ENCODE results near the gene POU6F2. TPM values are rescaled to one million over a fixed set of nuclear protein-coding genes. Genes with fewer than 3 reads are reported as not detected.
"Not testable (repeated sequence)": the region's sequence is repeated elsewhere in the genome, so short reads cannot be mapped to it uniquely, and the experiment has no call there.

Gene POU6F2
- not detected for total RNA-seq

- Histone ChIP-seq H3K4me3 (ENCODE audit: low read length) (no peak within 1 kb of the TSS), H3K27me3 (ENCODE audit: insufficient read depth, low read length) (peaks cover 54% of the 10 kb centered on the region)
Measured at GRCh38 chr7:38977685-38978084, at the start of gene POU6F2. POU6F2 (plus strand) TSS chr7:38977909; CDS start chr7:38977954, 45 bp downstream.

GRCh38 chr7:38928506-38928905, 49.2 kb upstream of the POU6F2 start:
- no peaks in the 10 kb centered on the region for H3K9me3 ChIP-seq (ENCODE audit: low read depth, low read length)
- H3K4me3 ChIP-seq (ENCODE audit: low read length) = no peak overlapping the region
- peaks cover 21% of the 10 kb centered on the region for H3K4me1 ChIP-seq (ENCODE audit: insufficient read depth, low read length)
- H3K27me3 ChIP-seq (ENCODE audit: insufficient read depth, low read length) = no peaks in the 10 kb centered on the region

More at GRCh38 chr7:38977685-38978084, at the start of gene POU6F2:
- no peaks in the 10 kb centered on the region for H3K9me3 ChIP-seq (ENCODE audit: low read depth, low read length)
- no peaks in the 10 kb centered on the region for H3K4me1 ChIP-seq (ENCODE audit: insufficient read depth, low read length)

GRCh38 chr7:38929460-38930171, 48.1 kb upstream of the POU6F2 start:
- H3K4me1 ChIP-seq (ENCODE audit: insufficient read depth, low read length) = peaks cover 21% of the 10 kb centered on the region

GRCh38 chr7:38932509-38933168, 45.1 kb upstream of the POU6F2 start:
- no peaks in the 10 kb centered on the region for H3K27me3 ChIP-seq (ENCODE audit: insufficient read depth, low read length)
- no peaks in the 10 kb centered on the region for H3K9me3 ChIP-seq (ENCODE audit: low read depth, low read length)
- H3K4me3 ChIP-seq (ENCODE audit: low read length) = no peak overlapping the region
- H3K4me1 ChIP-seq (ENCODE audit: insufficient read depth, low read length) = peaks cover 21% of the 10 kb centered on the region

More at GRCh38 chr7:38929460-38930171, 48.1 kb upstream of the POU6F2 start:
- Histone ChIP-seq H3K4me3 (ENCODE audit: low read length) (no peak overlapping the region), H3K9me3 (ENCODE audit: low read depth, low read length) (no peaks in the 10 kb centered on the region), H3K27me3 (ENCODE audit: insufficient read depth, low read length) (no peaks in the 10 kb centered on the region)

GRCh38 chr7:38934051-38934450, 43.7 kb upstream of the POU6F2 start:
- peaks cover 10% of the 10 kb centered on the region for H3K4me1 ChIP-seq (ENCODE audit: insufficient read depth, low read length)
- H3K9me3 ChIP-seq (ENCODE audit: low read depth, low read length) = no peaks in the 10 kb centered on the region

GRCh38 chr7:38934536-38934935, 43.2 kb upstream of the POU6F2 start:
- no peaks in the 10 kb centered on the region for H3K27me3 ChIP-seq (ENCODE audit: insufficient read depth, low read length)
- no peaks in the 10 kb centered on the region for H3K9me3 ChIP-seq (ENCODE audit: low read depth, low read length)
- peaks cover 9% of the 10 kb centered on the region for H3K4me1 ChIP-seq (ENCODE audit: insufficient read depth, low read length)
- H3K4me3 ChIP-seq (ENCODE audit: low read length) = no peak overlapping the region

More at GRCh38 chr7:38934051-38934450, 43.7 kb upstream of the POU6F2 start:
- Histone ChIP-seq H3K4me3 (ENCODE audit: low read length) (no peak overlapping the region), H3K27me3 (ENCODE audit: insufficient read depth, low read length) (no peaks in the 10 kb centered on the region)

- no peaks in the 10 kb centered on the region for H3K4me1 ChIP-seq (ENCODE audit: insufficient read depth, low read length)
- H3K27me3 ChIP-seq (ENCODE audit: insufficient read depth, low read length) = no peaks in the 10 kb centered on the region
- no peak overlapping the region for H3K4me3 ChIP-seq (ENCODE audit: low read length)
- H3K9me3 ChIP-seq (ENCODE audit: low read depth, low read length) = no peaks in the 10 kb centered on the region
Measured at GRCh38 chr7:38936641-38937040, 41.1 kb upstream of the POU6F2 start.

- H3K4me3 ChIP-seq (ENCODE audit: low read length) = no peak overlapping the region
- no peaks in the 10 kb centered on the region for H3K4me1 ChIP-seq (ENCODE audit: insufficient read depth, low read length)
- H3K27me3 ChIP-seq (ENCODE audit: insufficient read depth, low read length) = no peaks in the 10 kb centered on the region
- no peaks in the 10 kb centered on the region for H3K9me3 ChIP-seq (ENCODE audit: low read depth, low read length)
Measured at GRCh38 chr7:38938001-38938485, 39.7 kb upstream of the POU6F2 start.

GRCh38 chr7:38938589-38938988, 39.1 kb upstream of the POU6F2 start:
- H3K4me1 ChIP-seq (ENCODE audit: insufficient read depth, low read length) = no peaks in the 10 kb centered on the region
- H3K4me3 ChIP-seq (ENCODE audit: low read length) = no peak overlapping the region
- H3K9me3 ChIP-seq (ENCODE audit: low read depth, low read length) = no peaks in the 10 kb centered on the region
- H3K27me3 ChIP-seq (ENCODE audit: insufficient read depth, low read length) = no peaks in the 10 kb centered on the region

GRCh38 chr7:38940774-38941173, 36.9 kb upstream of the POU6F2 start:
- H3K9me3 ChIP-seq (ENCODE audit: low read depth, low read length) = no peaks in the 10 kb centered on the region
- H3K4me3 ChIP-seq (ENCODE audit: low read length) = no peak overlapping the region
- H3K27me3 ChIP-seq (ENCODE audit: insufficient read depth, low read length) = no peaks in the 10 kb centered on the region
- H3K4me1 ChIP-seq (ENCODE audit: insufficient read depth, low read length) = no peaks in the 10 kb centered on the region

- H3K4me3 ChIP-seq (ENCODE audit: low read length) = no peak overlapping the region
- no peaks in the 10 kb centered on the region for H3K4me1 ChIP-seq (ENCODE audit: insufficient read depth, low read length)
- no peaks in the 10 kb centered on the region for H3K27me3 ChIP-seq (ENCODE audit: insufficient read depth, low read length)
- H3K9me3 ChIP-seq (ENCODE audit: low read depth, low read length) = no peaks in the 10 kb centered on the region
Measured at GRCh38 chr7:38942431-38943051, 35.2 kb upstream of the POU6F2 start.

GRCh38 chr7:38947541-38947940, 30.2 kb upstream of the POU6F2 start:
- H3K4me3 ChIP-seq (ENCODE audit: low read length); H3K4me1 ChIP-seq (ENCODE audit: insufficient read depth, low read length); H3K27me3 ChIP-seq (ENCODE audit: insufficient read depth, low read length); H3K9me3 ChIP-seq (ENCODE audit: low read depth, low read length): not testable (repeated sequence)

- Histone ChIP-seq H3K4me3 (ENCODE audit: low read length) (no peak overlapping the region), H3K9me3 (ENCODE audit: low read depth, low read length) (no peaks in the 10 kb centered on the region), H3K27me3 (ENCODE audit: insufficient read depth, low read length) (peaks cover 1% of the 10 kb centered on the region), H3K4me1 (ENCODE audit: insufficient read depth, low read length) (no peaks in the 10 kb centered on the region)
Measured at GRCh38 chr7:38950309-38950708, 27.4 kb upstream of the POU6F2 start.

- H3K4me3 ChIP-seq (ENCODE audit: low read length) = no peak overlapping the region
- H3K4me1 ChIP-seq (ENCODE audit: insufficient read depth, low read length) = no peaks in the 10 kb centered on the region
- H3K27me3 ChIP-seq (ENCODE audit: insufficient read depth, low read length) = peaks cover 6% of the 10 kb centered on the region
- H3K9me3 ChIP-seq (ENCODE audit: low read depth, low read length) = no peaks in the 10 kb centered on the region
Measured at GRCh38 chr7:38951213-38951612, 26.5 kb upstream of the POU6F2 start.

GRCh38 chr7:38953227-38953626, 24.5 kb upstream of the POU6F2 start:
- Histone ChIP-seq H3K27me3 (ENCODE audit: insufficient read depth, low read length) (peaks cover 6% of the 10 kb centered on the region), H3K4me3 (ENCODE audit: low read length) (no peak overlapping the region), H3K4me1 (ENCODE audit: insufficient read depth, low read length) (no peaks in the 10 kb centered on the region), H3K9me3 (ENCODE audit: low read depth, low read length) (no peaks in the 10 kb centered on the region)

Data from mononuclear cell (primary cell).